ENCODE data around the gene ST8SIA5. TPM values are rescaled to one million over a fixed set of nuclear protein-coding genes. Genes with fewer than 3 reads are reported as not detected.

ST8SIA5 gene
- total and polyA plus RNA-seq, 2 of the 13 experiments (the other 11 are each of a cell fraction or from before 2014, with no cell fraction given), result 0.07 to 0.20 TPM

GRCh38 chr18:46656326-46657114 lies 100.3 kb downstream of the ST8SIA5 start (continued):
- TF ChIP-seq ZHX2 (IDR thresholded peaks at IDR 0.05; ENCODE audit: low read depth) (no peak), ZHX2 (CRISPR knock-in tag; IDR thresholded peaks at IDR 0.05; ENCODE audit: borderline replicate concordance) (no peak), SALL1 (CRISPR knock-in tag; IDR thresholded peaks at IDR 0.05) (no peak), ZNF672 (CRISPR knock-in tag; IDR thresholded peaks at IDR 0.05) (no peak), KLF16 (CRISPR knock-in tag; IDR thresholded peaks at IDR 0.05) (no peak), ZFP37 (CRISPR knock-in tag; IDR thresholded peaks at IDR 0.05; ENCODE audit: borderline replicate concordance) (no peak), FOSL1 (CRISPR knock-in tag; IDR thresholded peaks at IDR 0.05; ENCODE audit: borderline replicate concordance) (no peak), ZNF660 (CRISPR knock-in tag; IDR thresholded peaks at IDR 0.05; ENCODE audit: borderline replicate concordance, low read depth) (no peak), ELF4 (CRISPR knock-in tag; IDR thresholded peaks at IDR 0.05; ENCODE audit: borderline replicate concordance) (no peak), ZBTB42 (CRISPR knock-in tag; IDR thresholded peaks at IDR 0.05) (no peak), ZFP1 (CRISPR knock-in tag; IDR thresholded peaks at IDR 0.05) (no peak), EEA1 (CRISPR knock-in tag; IDR thresholded peaks at IDR 0.05; ENCODE audit: borderline replicate concordance) (no peak), CBFB (CRISPR knock-in tag; IDR thresholded peaks at IDR 0.05) (no peak), ZFP91 (CRISPR knock-in tag; IDR thresholded peaks at IDR 0.05; ENCODE audit: borderline replicate concordance) (no peak)
- TF ChIP-seq, protein P1, sequence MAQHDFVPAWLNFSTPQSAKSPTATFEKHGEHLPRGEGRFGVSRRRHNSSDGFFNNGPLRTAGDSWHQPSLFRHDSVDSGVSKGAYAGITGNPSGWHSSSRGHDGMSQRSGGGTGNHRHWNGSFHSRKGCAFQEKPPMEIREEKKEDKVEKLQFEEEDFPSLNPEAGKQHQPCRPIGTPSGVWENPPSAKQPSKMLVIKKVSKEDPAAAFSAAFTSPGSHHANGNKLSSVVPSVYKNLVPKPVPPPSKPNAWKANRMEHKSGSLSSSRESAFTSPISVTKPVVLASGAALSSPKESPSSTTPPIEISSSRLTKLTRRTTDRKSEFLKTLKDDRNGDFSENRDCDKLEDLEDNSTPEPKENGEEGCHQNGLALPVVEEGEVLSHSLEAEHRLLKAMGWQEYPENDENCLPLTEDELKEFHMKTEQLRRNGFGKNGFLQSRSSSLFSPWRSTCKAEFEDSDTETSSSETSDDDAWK (CRISPR knock-in tag; IDR thresholded peaks at IDR 0.05), result no peak
